ENCODE results near the gene ECSIT.

Gene ECSIT

GRCh38 chr19:11556634-11557420 lies 27.9 kb upstream of the ECSIT start:
- TF ChIP-seq REST (IDR thresholded peaks at IDR 0.05; ENCODE audit: insufficient read depth in 1 of 2, low read depth in 2 of 2, low read length in 2 of 2), result no peak
- no peak for TF ChIP-seq TAF1 (IDR thresholded peaks at IDR 0.05; ENCODE audit: borderline replicate concordance, insufficient read depth, low read length)
- no peak for TF ChIP-seq SIN3A (IDR thresholded peaks at IDR 0.05; ENCODE audit: borderline replicate concordance, insufficient read depth, low read length)
- TF ChIP-seq POLR2AphosphoS5 (IDR thresholded peaks at IDR 0.05; ENCODE audit: low read depth, low read length), result no peak
- TF ChIP-seq FOXP2 (optimal IDR thresholded peaks at IDR 0.05; ENCODE audit: borderline replicate concordance, extremely low read depth, extremely low read length, insufficient read depth), result no peak

DNA sequence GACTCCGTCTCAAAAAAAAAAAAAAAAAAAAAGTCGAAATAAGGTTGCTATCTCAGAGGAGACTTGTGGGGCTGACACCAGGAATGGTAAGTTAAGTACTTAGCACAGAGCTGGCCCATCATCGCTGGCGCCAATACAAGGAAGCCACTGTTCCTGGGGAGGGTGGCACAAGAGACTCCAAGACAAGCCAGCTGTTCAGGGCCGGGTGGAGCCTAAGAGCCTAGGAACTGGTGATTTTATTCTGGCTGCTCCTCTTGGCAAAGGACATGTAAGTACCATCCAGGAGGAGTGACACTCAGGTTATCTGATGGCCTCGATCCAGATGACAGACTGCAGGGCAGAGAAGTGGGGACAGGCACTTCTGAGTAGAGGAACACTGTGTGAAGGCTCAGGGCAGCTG lies 26.3 kb upstream of the ECSIT start:
- TF ChIP-seq TAF1 (IDR thresholded peaks at IDR 0.05; ENCODE audit: borderline replicate concordance, insufficient read depth, low read length), result no peak
- TF ChIP-seq FOXP2 (optimal IDR thresholded peaks at IDR 0.05; ENCODE audit: borderline replicate concordance, extremely low read depth, extremely low read length, insufficient read depth), result no peak
- TF ChIP-seq POLR2AphosphoS5 (IDR thresholded peaks at IDR 0.05; ENCODE audit: low read depth, low read length), result no peak
- TF ChIP-seq REST (IDR thresholded peaks at IDR 0.05; ENCODE audit: insufficient read depth in 1 of 2, low read depth in 2 of 2, low read length in 2 of 2), result no peak
- no peak for TF ChIP-seq SIN3A (IDR thresholded peaks at IDR 0.05; ENCODE audit: borderline replicate concordance, insufficient read depth, low read length)

GRCh38 chr19:11554160-11554559 lies 25.2 kb upstream of the ECSIT start:
- TF ChIP-seq TAF1 (IDR thresholded peaks at IDR 0.05; ENCODE audit: borderline replicate concordance, insufficient read depth, low read length) (no peak), POLR2AphosphoS5 (IDR thresholded peaks at IDR 0.05; ENCODE audit: low read depth, low read length) (no peak), FOXP2 (optimal IDR thresholded peaks at IDR 0.05; ENCODE audit: borderline replicate concordance, extremely low read depth, extremely low read length, insufficient read depth) (no peak), SIN3A (IDR thresholded peaks at IDR 0.05; ENCODE audit: borderline replicate concordance, insufficient read depth, low read length) (no peak), REST (IDR thresholded peaks at IDR 0.05; ENCODE audit: insufficient read depth in 1 of 2, low read depth in 2 of 2, low read length in 2 of 2) (no peak)

DNA sequence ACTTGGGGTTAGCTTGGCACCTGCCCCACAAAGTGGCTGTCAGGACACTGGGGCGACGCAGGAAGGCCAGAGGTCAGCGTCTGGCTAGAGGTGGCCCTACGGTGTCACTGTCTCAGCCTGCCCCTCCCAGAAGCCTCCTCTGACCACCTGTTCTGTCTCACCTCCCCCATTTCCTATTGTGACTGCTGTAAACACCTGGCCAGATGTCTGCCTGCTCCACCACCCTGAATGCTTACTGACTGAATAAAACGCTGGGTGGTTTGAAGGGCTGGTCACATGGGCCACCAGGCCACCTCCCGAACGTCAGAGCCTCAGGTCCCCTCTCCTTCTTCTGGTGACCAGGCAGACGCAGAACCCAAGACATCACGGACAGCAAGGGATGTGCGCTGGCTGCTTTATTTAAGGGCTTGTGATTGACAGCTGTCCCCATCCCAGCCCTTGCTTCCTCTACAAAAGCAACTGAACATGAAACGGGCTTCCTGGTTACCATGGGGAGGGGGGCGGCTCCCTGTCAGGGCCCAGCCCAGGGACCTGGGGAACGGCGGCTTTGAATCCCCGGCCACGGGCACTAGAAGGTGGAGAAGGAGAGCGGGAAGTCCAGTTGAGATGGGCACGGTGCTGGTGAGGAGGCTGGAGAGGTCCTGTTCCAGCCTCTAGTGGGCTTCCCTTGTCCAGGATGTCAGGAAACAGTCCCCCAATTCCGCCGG lies 23.9 kb upstream of the ECSIT start:
- TF ChIP-seq POLR2AphosphoS5 (IDR thresholded peaks at IDR 0.05; ENCODE audit: low read depth, low read length), result no peak
- TF ChIP-seq REST (IDR thresholded peaks at IDR 0.05; ENCODE audit: insufficient read depth in 1 of 2, low read depth in 2 of 2, low read length in 2 of 2), result no peak
- no peak for TF ChIP-seq FOXP2 (optimal IDR thresholded peaks at IDR 0.05; ENCODE audit: borderline replicate concordance, extremely low read depth, extremely low read length, insufficient read depth)
- no peak for TF ChIP-seq TAF1 (IDR thresholded peaks at IDR 0.05; ENCODE audit: borderline replicate concordance, insufficient read depth, low read length)
- no peak for TF ChIP-seq SIN3A (IDR thresholded peaks at IDR 0.05; ENCODE audit: borderline replicate concordance, insufficient read depth, low read length)

Measured in PFSK-1 (cell line).